ENCODE results near the gene ZNF175.

DNA sequence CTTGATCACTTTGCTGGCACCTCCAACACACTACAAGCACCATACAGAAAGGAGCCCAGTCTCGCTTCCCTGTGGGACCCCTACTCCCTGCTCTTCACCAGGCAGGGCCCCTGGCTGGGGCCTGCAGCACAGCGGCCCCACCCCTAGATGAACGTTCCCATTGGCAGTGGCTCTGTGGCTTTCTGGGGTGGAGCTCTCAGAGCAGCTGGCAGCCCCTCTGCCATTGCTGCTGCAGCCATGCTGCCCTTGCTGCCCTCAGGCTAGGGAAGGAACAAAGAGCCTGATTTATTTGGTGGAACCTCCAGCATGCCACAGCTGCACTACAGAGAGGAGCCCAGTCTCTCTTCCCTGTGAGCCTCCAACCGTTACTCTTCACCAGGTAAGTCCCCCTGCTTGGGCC is 45.4 kb upstream of the ZNF175 start:
- TF ChIP-seq, protein P1, sequence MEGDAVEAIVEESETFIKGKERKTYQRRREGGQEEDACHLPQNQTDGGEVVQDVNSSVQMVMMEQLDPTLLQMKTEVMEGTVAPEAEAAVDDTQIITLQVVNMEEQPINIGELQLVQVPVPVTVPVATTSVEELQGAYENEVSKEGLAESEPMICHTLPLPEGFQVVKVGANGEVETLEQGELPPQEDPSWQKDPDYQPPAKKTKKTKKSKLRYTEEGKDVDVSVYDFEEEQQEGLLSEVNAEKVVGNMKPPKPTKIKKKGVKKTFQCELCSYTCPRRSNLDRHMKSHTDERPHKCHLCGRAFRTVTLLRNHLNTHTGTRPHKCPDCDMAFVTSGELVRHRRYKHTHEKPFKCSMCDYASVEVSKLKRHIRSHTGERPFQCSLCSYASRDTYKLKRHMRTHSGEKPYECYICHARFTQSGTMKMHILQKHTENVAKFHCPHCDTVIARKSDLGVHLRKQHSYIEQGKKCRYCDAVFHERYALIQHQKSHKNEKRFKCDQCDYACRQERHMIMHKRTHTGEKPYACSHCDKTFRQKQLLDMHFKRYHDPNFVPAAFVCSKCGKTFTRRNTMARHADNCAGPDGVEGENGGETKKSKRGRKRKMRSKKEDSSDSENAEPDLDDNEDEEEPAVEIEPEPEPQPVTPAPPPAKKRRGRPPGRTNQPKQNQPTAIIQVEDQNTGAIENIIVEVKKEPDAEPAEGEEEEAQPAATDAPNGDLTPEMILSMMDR (IDR thresholded peaks at IDR 0.05) = no peak
- no peak for TF ChIP-seq POLR2A (IDR thresholded peaks at IDR 0.05)
